Hypothalamus (tissue), 51 donors: ENCODE results near the gene ITGB2.

ENCODE experiments used
- DNase-seq, 51 donors: peaks; one replicate each; lab custom pipeline; 2025; lab: John Stamatoyannopoulos, UW

Gene ITGB2

GRCh38 chr21:44920694-44921604 is at the start of gene ITGB2:
Gene ITGB2, minus strand, starts transcription at chr21:44920899. Its CDS starts 10,117 bp downstream, at chr21:44910782.
- peak in 5 of 51 donors; percentile 10 to 33 (median 17) for DNase-seq

GRCh38 chr21:44969931-44970755 is 49.4 kb upstream of the ITGB2 start:
- no peak for DNase-seq

- no peak for DNase-seq
These were observed 48.5 kb upstream of the ITGB2 start for GRCh38 chr21:44969066-44969670.

GRCh38 chr21:44967082-44968047 is 46.7 kb upstream of the ITGB2 start:
- DNase-seq: no peak

GRCh38 chr21:44966135-44967081 is 45.7 kb upstream of the ITGB2 start:
- peak in 22 of 51 donors; percentile 10 to 61 (median 38) for DNase-seq

- DNase-seq: no peak
These were observed 44.7 kb upstream of the ITGB2 start for GRCh38 chr21:44965251-44966022.

GRCh38 chr21:44964381-44964780 is 43.7 kb upstream of the ITGB2 start:
- no peak for DNase-seq

- peak in 1 of 51 donors; percentile 23 for DNase-seq
These were observed 41.8 kb upstream of the ITGB2 start for GRCh38 chr21:44962403-44962966.

GRCh38 chr21:44960141-44961092 is 39.7 kb upstream of the ITGB2 start:
- no peak for DNase-seq

- no peak for DNase-seq
These were observed 38.8 kb upstream of the ITGB2 start for GRCh38 chr21:44959376-44960091.

- peak in 11 of 51 donors; percentile 17 to 54 (median 32) for DNase-seq
These were observed 37.9 kb upstream of the ITGB2 start for GRCh38 chr21:44958471-44959191.

- DNase-seq: peak in 1 of 51 donors; percentile 19
These were observed 37.3 kb upstream of the ITGB2 start for GRCh38 chr21:44957901-44958451.

- no peak for DNase-seq
These were observed 36.5 kb upstream of the ITGB2 start for GRCh38 chr21:44957047-44957831.
